ENCODE results near the gene CXCL11.

Gene CXCL11

GRCh38 chr4:76017056-76017686, 18.7 kb downstream of the CXCL11 start:
- Histone ChIP-seq H3K4me3 (IDR thresholded peaks at IDR 0.05; ENCODE audit: insufficient read depth, low read depth, low read length) (no peak overlapping the region), H3K79me2 (ENCODE audit: insufficient read depth, low read depth) (no peaks in the 10 kb centered on the region), H3K27me3 (ENCODE audit: insufficient read depth, low read depth) (no peaks in the 10 kb centered on the region), H2AFZ (ENCODE audit: low read depth) (peak overlapping the region; percentile 50; the same call in 1 of the 2 replicates), H3K36me3 (ENCODE audit: insufficient read depth) (no peaks in the 10 kb centered on the region), H3K27ac (peak overlapping the region; percentile 87), H4K20me1 (ENCODE audit: insufficient read depth) (no peaks in the 10 kb centered on the region), H3K4me1 (ENCODE audit: low read depth, poor library complexity, severe bottlenecking) (peaks cover 57% of the 10 kb centered on the region), H3K4me2 (peak overlapping the region; percentile 49), H3K9ac (peak overlapping the region; percentile 49; the same call in 1 of the 2 replicates)
- TF ChIP-seq, protein P1, sequence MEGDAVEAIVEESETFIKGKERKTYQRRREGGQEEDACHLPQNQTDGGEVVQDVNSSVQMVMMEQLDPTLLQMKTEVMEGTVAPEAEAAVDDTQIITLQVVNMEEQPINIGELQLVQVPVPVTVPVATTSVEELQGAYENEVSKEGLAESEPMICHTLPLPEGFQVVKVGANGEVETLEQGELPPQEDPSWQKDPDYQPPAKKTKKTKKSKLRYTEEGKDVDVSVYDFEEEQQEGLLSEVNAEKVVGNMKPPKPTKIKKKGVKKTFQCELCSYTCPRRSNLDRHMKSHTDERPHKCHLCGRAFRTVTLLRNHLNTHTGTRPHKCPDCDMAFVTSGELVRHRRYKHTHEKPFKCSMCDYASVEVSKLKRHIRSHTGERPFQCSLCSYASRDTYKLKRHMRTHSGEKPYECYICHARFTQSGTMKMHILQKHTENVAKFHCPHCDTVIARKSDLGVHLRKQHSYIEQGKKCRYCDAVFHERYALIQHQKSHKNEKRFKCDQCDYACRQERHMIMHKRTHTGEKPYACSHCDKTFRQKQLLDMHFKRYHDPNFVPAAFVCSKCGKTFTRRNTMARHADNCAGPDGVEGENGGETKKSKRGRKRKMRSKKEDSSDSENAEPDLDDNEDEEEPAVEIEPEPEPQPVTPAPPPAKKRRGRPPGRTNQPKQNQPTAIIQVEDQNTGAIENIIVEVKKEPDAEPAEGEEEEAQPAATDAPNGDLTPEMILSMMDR (conservative IDR thresholded peaks at IDR 0.05; ENCODE audit: low read depth, low read length), result no peak

DNA sequence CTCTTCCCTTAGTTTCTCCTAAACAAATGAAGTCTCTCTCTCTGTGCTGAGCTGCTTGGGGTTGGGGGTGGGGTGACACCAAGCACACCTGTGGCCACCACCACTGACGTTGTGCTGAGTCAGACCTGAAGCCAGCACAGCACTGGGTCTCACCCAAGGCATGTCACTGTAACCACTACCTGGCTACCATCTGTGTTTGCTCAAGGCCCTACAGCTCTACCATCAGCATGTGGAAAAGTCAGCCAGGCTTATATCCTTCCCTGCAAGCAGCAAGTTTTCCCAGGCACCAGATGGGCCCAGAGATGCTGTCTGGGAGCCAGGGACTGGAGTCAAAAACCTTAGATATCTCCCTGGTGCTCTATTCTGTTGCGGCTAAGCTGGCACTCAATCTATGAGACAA, 19.5 kb downstream of the CXCL11 start:
- Histone ChIP-seq H3K4me3 (IDR thresholded peaks at IDR 0.05; ENCODE audit: insufficient read depth, low read depth, low read length) (no peak overlapping the region), H3K4me2 (peak overlapping the region; percentile 49), H3K79me2 (ENCODE audit: insufficient read depth, low read depth) (no peaks in the 10 kb centered on the region), H3K27me3 (ENCODE audit: insufficient read depth, low read depth) (no peaks in the 10 kb centered on the region), H2AFZ (ENCODE audit: low read depth) (peak overlapping the region; percentile 50; the same call in 1 of the 2 replicates), H3K4me1 (ENCODE audit: low read depth, poor library complexity, severe bottlenecking) (peaks cover 64% of the 10 kb centered on the region), H3K27ac (peak overlapping the region; percentile 87), H4K20me1 (ENCODE audit: insufficient read depth) (no peaks in the 10 kb centered on the region), H3K36me3 (ENCODE audit: insufficient read depth) (no peaks in the 10 kb centered on the region), H3K9ac (peak overlapping the region; percentile 49; the same call in 1 of the 2 replicates)
- TF ChIP-seq, protein P1 (conservative IDR thresholded peaks at IDR 0.05; ENCODE audit: low read depth, low read length), result no peak

DNA sequence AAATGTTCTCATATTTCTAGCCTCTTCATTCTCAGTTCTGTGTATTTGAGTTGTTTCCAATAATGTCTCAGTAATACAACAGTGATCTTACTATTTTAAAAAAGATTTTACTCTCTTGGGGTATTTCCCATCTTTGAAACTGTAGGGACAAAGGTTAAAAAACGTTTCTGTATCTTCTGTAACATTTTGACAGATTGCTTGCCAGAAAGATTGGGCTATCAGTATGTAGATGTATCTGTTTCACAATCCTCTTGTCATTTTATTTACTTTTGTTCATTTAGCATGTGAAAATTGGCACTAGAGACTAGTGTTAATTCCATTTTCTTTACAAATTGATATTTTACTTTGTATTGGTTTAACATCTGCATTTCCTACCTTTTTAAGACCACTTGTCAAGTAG, 22.3 kb downstream of the CXCL11 start:
- TF ChIP-seq, protein P1 (conservative IDR thresholded peaks at IDR 0.05; ENCODE audit: low read depth, low read length), result no peak
- no peak overlapping the region for H3K9ac ChIP-seq
- H3K27ac ChIP-seq, result no peak overlapping the region

GRCh38 chr4:76012388-76012801, 23.5 kb downstream of the CXCL11 start:
- Histone ChIP-seq H3K27ac (peak overlapping the region; percentile 15; the same call in 1 of the 2 replicates), H4K20me1 (ENCODE audit: insufficient read depth) (no peaks in the 10 kb centered on the region), H3K79me2 (ENCODE audit: insufficient read depth, low read depth) (no peaks in the 10 kb centered on the region), H3K4me2 (peak overlapping the region; percentile 34; the same call in 1 of the 2 replicates), H2AFZ (ENCODE audit: low read depth) (peak overlapping the region; percentile 16; the same call in 1 of the 2 replicates), H3K4me3 (IDR thresholded peaks at IDR 0.05; ENCODE audit: insufficient read depth, low read depth, low read length) (no peak overlapping the region), H3K9ac (no peak overlapping the region), H3K27me3 (ENCODE audit: insufficient read depth, low read depth) (no peaks in the 10 kb centered on the region), H3K4me1 (ENCODE audit: low read depth, poor library complexity, severe bottlenecking) (peaks cover 74% of the 10 kb centered on the region), H3K36me3 (ENCODE audit: insufficient read depth) (no peaks in the 10 kb centered on the region)
- TF ChIP-seq, protein P1 (conservative IDR thresholded peaks at IDR 0.05; ENCODE audit: low read depth, low read length), result no peak

More for the DNA sequence above, 22.3 kb downstream of the CXCL11 start:
- peak overlapping the region; percentile 1; the same call in 1 of the 2 replicates for H3K4me2 ChIP-seq
- no peaks in the 10 kb centered on the region for H3K79me2 ChIP-seq (ENCODE audit: insufficient read depth, low read depth)
- H4K20me1 ChIP-seq (ENCODE audit: insufficient read depth), result no peaks in the 10 kb centered on the region
- H3K4me1 ChIP-seq (ENCODE audit: low read depth, poor library complexity, severe bottlenecking), result peaks cover 67% of the 10 kb centered on the region
- no peak overlapping the region for H3K4me3 ChIP-seq (IDR thresholded peaks at IDR 0.05; ENCODE audit: insufficient read depth, low read depth, low read length)
- H2AFZ ChIP-seq (ENCODE audit: low read depth), result no peak overlapping the region
- H3K36me3 ChIP-seq (ENCODE audit: insufficient read depth), result no peaks in the 10 kb centered on the region
- no peaks in the 10 kb centered on the region for H3K27me3 ChIP-seq (ENCODE audit: insufficient read depth, low read depth)
